Karpas-422 (cell line): ENCODE data around the gene MRPS18A. TPM values are rescaled to one million over a fixed set of nuclear protein-coding genes. Genes with fewer than 3 reads are reported as not detected.
"Not testable (repeated sequence)": the region's sequence is repeated elsewhere in the genome, so short reads cannot be mapped to it uniquely, and the experiment has no call there.

Source experiments
- DNase-seq: peaks from one replicate; pipeline ENCODE4 v3.0.0-alpha.2; 2015
- H2AFZ ChIP-seq: fragments of 200-600 bp; sonication (generic); 2 replicates; pipeline ENCODE4 v1.6.1; 2014; ENCODE audit warnings: antibody characterized with exemption, low read length, mixed read lengths
- H3K27ac ChIP-seq: fragments of 200-600 bp; sonication (generic); 2 replicates; pipeline ENCODE4 v1.5.1; 2014; ENCODE audit warnings: mild to moderate bottlenecking, low read length, moderate library complexity
- H3K27me3 ChIP-seq: fragments of 200-600 bp; sonication (generic); 2 replicates; pipeline ENCODE4 v1.6.1; 2014; ENCODE audit warnings: low read length, mixed read lengths
- H3K36me3 ChIP-seq: fragments of 200-600 bp; sonication (generic); 2 replicates; pipeline ENCODE4 v1.6.1; 2014; ENCODE audit warnings: low read length, mixed read lengths; ENCODE audit not compliant: insufficient read depth
- H3K4me1 ChIP-seq: fragments of 200-600 bp; sonication (generic); 2 replicates; pipeline ENCODE4 v1.6.1; 2014; ENCODE audit warnings: mild to moderate bottlenecking, low read length, mixed read lengths
- H3K4me2 ChIP-seq: fragments of 200-600 bp; sonication (generic); 2 replicates; pipeline ENCODE4 v1.6.1; 2014; ENCODE audit warnings: low read length, low read depth, mild to moderate bottlenecking; ENCODE audit not compliant: poor library complexity, severe bottlenecking
- H3K4me3 ChIP-seq: fragments of 200-600 bp; sonication (generic); 2 replicates; pipeline ENCODE4 v1.5.1; 2014; ENCODE audit warnings: mild to moderate bottlenecking, antibody characterized with exemption, low read length, mixed read lengths
- H3K79me2 ChIP-seq: fragments of 200-600 bp; sonication (generic); 2 replicates; pipeline ENCODE4 v1.6.1; 2014; ENCODE audit warnings: mild to moderate bottlenecking, low read length, mixed read lengths
- H3K9ac ChIP-seq: fragments of 200-600 bp; sonication (generic); 2 replicates; pipeline ENCODE4 v1.6.0; 2014; ENCODE audit warnings: low read length
- H3K9me2 ChIP-seq: fragments of 200-600 bp; sonication (generic), shearing (Covaris generic); replicated peaks from 2 replicates; pipeline ENCODE4 v1.6.0; 2014; ENCODE audit warnings: mild to moderate bottlenecking, low read length, moderate library complexity; ENCODE audit not compliant: insufficient read depth
- H3K9me3 ChIP-seq: fragments of 300-700, 200-600 bp; sonication (generic); 2 replicates; pipeline ENCODE4 v1.6.1; 2014; ENCODE audit warnings: low read length, mixed read lengths
- H4K20me1 ChIP-seq: fragments of 200-600 bp; sonication (generic); 2 replicates; pipeline ENCODE4 v1.6.1; 2014; ENCODE audit warnings: mild to moderate bottlenecking, antibody characterized with exemption, low read length, low read depth; ENCODE audit not compliant: insufficient read depth
- total RNA-seq: library from RNA; depleted of rRNA; stranded (reverse); fragments of >200 nt; shearing (Covaris generic); gene quantifications from 2 replicates; pipeline ENCODE4 v1.2.3, GENCODE V29; 2014; ENCODE audit warnings: low replicate concordance

Gene MRPS18A
- total RNA-seq, 1 experiment from 2014 or later = 53.2 TPM

DNA sequence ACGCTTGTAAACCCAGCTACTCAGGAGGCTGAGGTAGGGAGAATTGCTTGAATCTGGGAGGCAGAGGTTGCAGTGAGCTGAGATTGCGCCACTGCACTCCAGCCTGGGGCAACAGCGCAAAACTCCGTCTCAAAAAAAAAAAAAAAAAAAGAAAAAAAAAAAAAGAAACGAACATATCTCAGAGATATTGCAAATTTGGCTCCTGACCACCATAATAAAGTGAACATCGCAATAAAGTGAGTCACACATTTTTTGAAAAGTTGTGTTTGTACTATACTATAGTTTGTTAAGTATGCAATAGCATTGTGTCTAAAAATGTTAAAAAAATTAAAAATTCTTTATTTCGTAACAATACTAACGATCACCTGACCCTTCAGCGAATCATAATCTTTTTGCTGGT lies 29.4 kb downstream of the MRPS18A start:
- Histone ChIP-seq H2AFZ (no peak overlapping the region), H3K27ac (no peak overlapping the region), H4K20me1 (no peaks in the 10 kb centered on the region), H3K36me3 (peaks cover 3% of the 10 kb centered on the region; the same call in 1 of the 2 replicates), H3K4me1 (no peaks in the 10 kb centered on the region), H3K4me3 (no peak overlapping the region), H3K27me3 (no peaks in the 10 kb centered on the region), H3K9ac (no peak overlapping the region), H3K9me3 (no peaks in the 10 kb centered on the region), H3K4me2 (no peak overlapping the region), H3K9me2 (no peaks in the 10 kb centered on the region), H3K79me2 (no peaks in the 10 kb centered on the region)
- no peak for DNase-seq

DNA sequence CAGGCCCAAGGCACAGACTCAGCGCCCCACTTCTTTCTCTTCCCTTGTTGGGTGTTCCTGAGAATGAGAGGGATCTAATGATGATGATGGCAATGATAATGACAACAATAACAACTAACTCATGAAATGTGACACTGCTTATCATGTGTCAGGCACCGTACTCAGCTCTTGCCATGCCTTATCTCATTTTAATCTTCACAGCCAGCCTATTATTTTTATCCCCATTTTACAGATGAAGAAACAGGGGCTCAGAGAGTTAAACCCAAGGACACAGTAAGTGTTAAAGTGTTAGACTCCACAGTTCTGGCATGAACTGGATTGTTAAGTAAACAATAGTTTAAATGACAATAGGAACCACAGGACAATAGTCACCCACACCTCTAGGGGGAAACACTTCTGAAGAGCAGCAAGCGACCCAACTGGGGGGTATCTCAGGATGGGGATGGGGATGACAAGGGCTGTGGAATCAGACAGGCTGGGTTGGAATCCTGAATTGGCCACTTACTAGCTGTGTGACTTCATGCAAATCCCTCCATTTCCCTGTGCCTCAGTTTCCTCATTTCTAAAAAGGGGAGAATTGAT lies 30.3 kb downstream of the MRPS18A start:
- no peak overlapping the region for H2AFZ ChIP-seq
- H3K9me3 ChIP-seq = no peaks in the 10 kb centered on the region
- no peak overlapping the region for H3K27ac ChIP-seq
- H3K36me3 ChIP-seq = peaks cover 3% of the 10 kb centered on the region; the same call in 1 of the 2 replicates
- H3K27me3 ChIP-seq = no peaks in the 10 kb centered on the region
- no peak for DNase-seq
- H3K4me1 ChIP-seq = no peaks in the 10 kb centered on the region
- no peaks in the 10 kb centered on the region for H4K20me1 ChIP-seq
- no peak overlapping the region for H3K4me2 ChIP-seq
- H3K79me2 ChIP-seq = no peaks in the 10 kb centered on the region
- no peak overlapping the region for H3K9ac ChIP-seq
- no peaks in the 10 kb centered on the region for H3K9me2 ChIP-seq
- H3K4me3 ChIP-seq = no peak overlapping the region

DNA sequence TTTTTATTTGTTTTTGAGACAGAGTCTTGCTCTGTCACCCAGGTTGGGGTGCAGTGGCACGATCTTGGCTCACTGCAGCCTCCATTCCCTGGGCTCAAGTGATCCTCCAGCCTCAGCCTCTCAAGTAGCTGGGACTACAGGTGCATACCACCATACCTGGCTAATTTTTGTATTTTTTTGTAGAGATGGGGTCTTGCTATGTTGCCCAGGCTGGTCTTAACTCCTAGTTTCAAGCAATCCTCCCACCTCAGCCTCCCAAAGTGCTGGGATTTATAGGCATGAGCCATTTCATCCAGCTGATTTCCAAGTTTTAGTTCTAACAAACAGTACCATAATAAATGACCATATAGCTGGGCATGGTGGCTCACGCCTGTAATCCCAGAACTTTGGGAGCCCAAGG lies 34.8 kb downstream of the MRPS18A start:
- not testable (repeated sequence) for DNase-seq, H3K27me3 ChIP-seq, H3K4me2 ChIP-seq, H3K79me2 ChIP-seq, H3K4me3 ChIP-seq, H3K36me3 ChIP-seq, H3K9me2 ChIP-seq, H4K20me1 ChIP-seq, H3K9me3 ChIP-seq, H2AFZ ChIP-seq, H3K4me1 ChIP-seq, H3K9ac ChIP-seq, H3K27ac ChIP-seq

DNA sequence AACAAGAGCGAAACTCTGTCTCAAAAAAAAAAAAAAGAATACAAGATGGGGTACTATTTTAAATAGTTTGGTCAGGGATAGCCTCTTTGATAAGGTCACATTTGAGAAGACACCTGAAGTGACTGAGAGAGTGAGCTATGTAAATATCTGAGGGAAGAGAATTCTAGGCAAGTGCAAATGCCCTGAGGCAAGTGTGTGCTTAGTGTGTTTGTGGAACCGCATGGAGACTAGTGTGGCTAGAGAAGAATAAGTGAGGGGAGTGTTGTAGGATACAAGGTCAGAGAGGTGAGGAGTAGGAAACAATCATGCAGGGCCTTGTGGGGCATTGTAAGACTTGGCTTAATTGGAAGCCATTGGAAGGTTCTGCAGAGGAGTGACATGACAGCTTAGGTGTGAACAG lies 39.3 kb downstream of the MRPS18A start:
- H3K36me3 ChIP-seq = no peaks in the 10 kb centered on the region
- H3K9me2 ChIP-seq = no peaks in the 10 kb centered on the region
- H3K4me3 ChIP-seq = no peak overlapping the region
- no peaks in the 10 kb centered on the region for H3K79me2 ChIP-seq
- DNase-seq = no peak
- H4K20me1 ChIP-seq = no peaks in the 10 kb centered on the region
- no peaks in the 10 kb centered on the region for H3K4me1 ChIP-seq
- no peak overlapping the region for H3K27ac ChIP-seq
- no peak overlapping the region for H3K4me2 ChIP-seq
- H2AFZ ChIP-seq = no peak overlapping the region
- H3K9ac ChIP-seq = no peak overlapping the region
- H3K9me3 ChIP-seq = no peaks in the 10 kb centered on the region
- H3K27me3 ChIP-seq = no peaks in the 10 kb centered on the region

DNA sequence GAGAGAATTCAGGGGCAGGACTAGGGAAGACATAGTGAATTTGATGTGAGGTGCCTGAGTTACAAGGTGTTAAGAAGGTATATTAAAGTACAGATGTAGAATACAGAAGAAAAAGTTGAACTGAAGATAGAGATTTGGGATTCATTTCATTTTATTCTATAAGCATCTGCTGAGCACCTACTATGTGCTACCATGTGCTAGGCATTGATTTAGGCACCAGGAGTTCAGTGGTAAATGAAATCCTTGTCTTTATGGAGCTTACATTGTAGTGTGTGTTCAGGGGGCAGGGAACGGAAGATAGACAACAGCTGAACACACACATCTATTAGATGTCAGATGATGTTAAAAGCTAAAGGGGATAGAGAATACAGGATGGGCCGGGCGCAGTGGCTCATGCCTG lies 40.0 kb downstream of the MRPS18A start:
- Histone ChIP-seq H2AFZ (no peak overlapping the region), H3K9ac (no peak overlapping the region), H3K9me2 (no peaks in the 10 kb centered on the region), H3K27ac (no peak overlapping the region), H3K79me2 (no peaks in the 10 kb centered on the region), H4K20me1 (no peaks in the 10 kb centered on the region), H3K4me1 (no peaks in the 10 kb centered on the region), H3K9me3 (no peaks in the 10 kb centered on the region), H3K4me3 (no peak overlapping the region), H3K4me2 (no peak overlapping the region), H3K27me3 (no peaks in the 10 kb centered on the region), H3K36me3 (no peaks in the 10 kb centered on the region)
- no peak for DNase-seq

DNA sequence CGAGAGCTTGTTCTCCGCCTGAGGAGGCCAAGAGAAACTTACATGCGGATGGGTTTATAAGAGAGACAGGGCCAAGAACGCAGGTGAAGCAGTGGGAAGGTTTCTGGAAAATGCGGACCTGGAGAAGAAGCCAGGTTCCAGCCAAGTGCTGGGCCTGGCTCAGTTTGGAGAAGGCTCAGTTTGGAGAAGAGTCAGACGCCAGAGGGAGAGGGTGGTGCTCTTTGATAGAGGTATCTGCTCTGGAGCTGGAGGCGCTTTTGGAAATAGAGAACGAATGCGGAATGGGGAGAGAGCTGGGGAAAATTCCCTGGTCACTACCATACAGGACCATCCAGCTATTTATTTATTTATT lies 42.0 kb downstream of the MRPS18A start:
- no peak overlapping the region for H2AFZ ChIP-seq
- H3K27me3 ChIP-seq = no peaks in the 10 kb centered on the region
- no peaks in the 10 kb centered on the region for H4K20me1 ChIP-seq
- H3K4me3 ChIP-seq = no peak overlapping the region
- H3K4me2 ChIP-seq = no peak overlapping the region
- no peaks in the 10 kb centered on the region for H3K9me2 ChIP-seq
- DNase-seq = no peak
- H3K9me3 ChIP-seq = no peaks in the 10 kb centered on the region
- peaks cover 4% of the 10 kb centered on the region; the same call in 1 of the 2 replicates for H3K36me3 ChIP-seq
- no peaks in the 10 kb centered on the region for H3K4me1 ChIP-seq
- peaks cover 4% of the 10 kb centered on the region for H3K79me2 ChIP-seq
- H3K27ac ChIP-seq = no peak overlapping the region
- no peak overlapping the region for H3K9ac ChIP-seq

DNA sequence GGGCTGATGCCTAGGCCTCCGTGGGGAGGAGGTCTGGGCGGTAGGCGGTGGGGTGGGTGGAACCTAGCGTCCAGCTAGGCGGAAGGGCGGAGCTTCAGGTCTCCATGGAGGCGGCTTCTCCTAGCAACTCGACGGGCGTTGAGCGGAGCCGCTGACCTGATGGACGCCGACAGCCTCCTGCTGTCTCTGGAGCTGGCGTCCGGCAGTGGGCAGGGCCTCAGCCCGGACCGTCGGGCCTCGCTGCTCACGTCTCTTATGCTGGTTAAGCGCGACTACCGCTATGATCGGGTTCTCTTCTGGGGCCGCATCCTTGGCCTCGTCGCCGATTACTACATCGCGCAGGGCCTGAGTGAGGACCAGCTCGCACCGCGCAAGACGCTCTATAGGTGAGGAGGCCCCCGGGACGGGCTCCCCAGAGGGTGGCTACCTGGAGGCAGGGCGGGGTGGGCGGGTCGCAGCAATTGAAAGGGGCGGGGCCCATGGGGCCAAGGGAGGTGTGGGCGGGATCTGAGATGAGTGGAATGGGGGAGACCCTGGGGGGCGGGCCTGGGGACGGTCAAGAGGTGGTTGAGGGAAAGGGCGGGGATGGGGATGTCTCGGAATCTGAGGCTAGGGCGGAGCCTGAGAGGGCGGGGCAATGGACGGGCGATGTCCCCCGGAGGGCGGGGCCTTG lies 42.5 kb downstream of the MRPS18A start, which contains the start of gene RSPH9:
TSS of gene RSPH9 (plus strand) at position 97 of the 673 bp plus-strand sequence. CDS start at position 160, 63 bp downstream.
- no peaks in the 10 kb centered on the region for H3K9me2 ChIP-seq
- peaks cover 9% of the 10 kb centered on the region for H3K79me2 ChIP-seq
- no peak within 1 kb of the TSS for H3K27ac ChIP-seq
- H3K9me3 ChIP-seq = no peaks in the 10 kb centered on the region
- H3K4me2 ChIP-seq = no peak within 1 kb of the TSS
- no peak within 1 kb of the TSS for H3K9ac ChIP-seq
- no peaks in the 10 kb centered on the region for H3K4me1 ChIP-seq
- H2AFZ ChIP-seq = no peak within 1 kb of the TSS
- H3K4me3 ChIP-seq = no peak within 1 kb of the TSS
- H3K27me3 ChIP-seq = no peaks in the 10 kb centered on the region
- no peaks in the 10 kb centered on the region for H4K20me1 ChIP-seq
- H3K36me3 ChIP-seq = peaks cover 9% of the 10 kb centered on the region; the same call in 1 of the 2 replicates
- no peak for DNase-seq

DNA sequence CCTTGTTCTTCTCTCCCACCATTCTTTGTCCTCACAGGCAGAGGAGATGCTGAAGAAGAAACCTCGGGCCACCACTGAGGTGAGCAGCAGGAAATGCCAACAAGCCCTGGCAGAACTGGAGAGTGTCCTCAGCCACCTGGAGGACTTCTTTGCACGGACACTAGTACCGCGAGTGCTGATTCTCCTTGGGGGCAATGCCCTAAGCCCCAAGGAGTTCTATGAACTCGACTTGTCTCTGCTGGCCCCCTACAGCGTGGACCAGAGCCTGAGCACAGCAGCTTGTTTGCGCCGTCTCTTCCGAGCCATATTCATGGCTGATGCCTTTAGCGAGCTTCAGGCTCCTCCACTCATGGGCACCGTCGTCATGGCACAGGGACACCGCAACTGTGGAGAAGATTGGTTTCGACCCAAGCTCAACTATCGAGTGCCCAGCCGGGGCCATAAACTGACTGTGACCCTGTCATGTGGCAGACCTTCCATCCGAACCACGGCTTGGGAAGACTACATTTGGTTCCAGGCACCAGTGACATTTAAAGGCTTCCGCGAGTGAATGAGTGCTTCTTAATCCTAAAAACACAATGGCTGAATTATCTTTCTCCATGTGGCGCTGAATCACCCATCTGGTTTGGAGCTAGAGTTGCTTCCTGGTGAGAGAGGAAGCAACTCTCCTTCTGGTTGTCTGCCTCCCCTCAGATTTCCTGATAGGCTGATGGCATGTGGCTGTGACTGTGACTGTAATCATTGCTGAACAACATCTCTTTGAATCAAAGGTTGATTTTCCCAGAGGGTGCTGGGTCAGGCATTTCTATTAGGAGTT lies 47.4 kb downstream of the MRPS18A start:
- H3K4me3 ChIP-seq = no peak overlapping the region
- H3K9me2 ChIP-seq = no peaks in the 10 kb centered on the region
- no peaks in the 10 kb centered on the region for H3K27me3 ChIP-seq
- peaks cover 50% of the 10 kb centered on the region for H3K79me2 ChIP-seq
- H3K4me1 ChIP-seq = peaks cover 24% of the 10 kb centered on the region
- no peak overlapping the region for H3K27ac ChIP-seq
- no peak overlapping the region for H3K4me2 ChIP-seq
- no peaks in the 10 kb centered on the region; the same call in 1 of the 2 replicates for H4K20me1 ChIP-seq
- H2AFZ ChIP-seq = no peak overlapping the region
- no peak overlapping the region for H3K9ac ChIP-seq
- no peak for DNase-seq
- no peaks in the 10 kb centered on the region for H3K9me3 ChIP-seq
- peaks cover 17% of the 10 kb centered on the region; the same call in 1 of the 2 replicates for H3K36me3 ChIP-seq
